COLO668 (cell line): Measurements from ENCODE around the gene SLC22A16.
"Not testable (repeated sequence)": the region's sequence is repeated elsewhere in the genome, so short reads cannot be mapped to it uniquely, and the experiment has no call there.

Experiments
- DNase-seq: peaks from one replicate; lab custom pipeline; 2025; ENCODE audit not compliant: unreplicated experiment; lab: John Stamatoyannopoulos, UW

Gene SLC22A16

DNA sequence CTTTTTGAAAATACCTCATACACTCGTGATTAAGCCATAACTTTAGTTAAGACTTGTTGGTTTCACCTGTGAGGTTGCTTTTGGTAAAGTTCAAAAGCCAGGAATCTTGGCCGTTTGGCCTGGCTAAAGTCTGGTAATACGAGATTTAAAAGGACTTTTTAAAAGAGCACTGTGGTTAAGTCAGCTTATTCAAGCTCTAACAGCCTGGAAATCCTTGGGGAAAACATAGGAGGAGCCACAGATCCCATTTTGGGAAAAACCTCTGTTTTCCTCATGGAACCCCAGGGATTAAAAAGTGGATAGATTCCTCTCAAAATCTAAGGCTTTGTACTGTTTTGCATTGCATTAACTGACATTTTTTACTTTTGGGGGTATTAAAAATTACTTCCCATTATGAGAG is 13.7 kb upstream of the SLC22A16 start:
- DNase-seq, result no peak

DNA sequence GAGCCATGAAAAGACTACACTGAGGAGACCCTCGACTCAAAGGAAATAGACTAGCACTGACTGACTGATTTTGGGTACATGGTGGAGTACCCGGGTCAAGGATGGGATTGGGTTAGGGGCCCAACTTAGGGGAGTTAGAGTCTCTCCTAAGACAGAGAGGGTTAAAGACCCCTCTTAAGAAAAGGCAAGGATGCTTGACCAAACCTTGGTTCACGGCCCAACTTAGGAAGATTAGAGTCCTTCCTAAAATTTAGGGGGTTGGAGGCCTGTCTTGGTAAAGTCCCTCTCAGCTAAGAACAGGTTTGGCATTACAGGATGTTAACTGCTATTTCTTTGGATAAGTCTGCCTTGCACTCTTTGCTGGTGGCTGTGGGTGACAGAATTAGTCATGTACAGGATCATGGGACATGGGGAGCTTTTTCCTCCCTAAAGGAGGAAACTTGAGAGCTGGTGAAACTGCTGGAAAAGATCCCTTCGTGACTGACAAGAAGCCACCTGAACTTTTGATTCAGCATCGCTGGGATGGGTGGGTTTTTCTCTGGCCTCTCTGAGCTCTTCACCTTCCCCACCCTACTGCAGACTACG is 12.3 kb upstream of the SLC22A16 start:
- no peak for DNase-seq

DNA sequence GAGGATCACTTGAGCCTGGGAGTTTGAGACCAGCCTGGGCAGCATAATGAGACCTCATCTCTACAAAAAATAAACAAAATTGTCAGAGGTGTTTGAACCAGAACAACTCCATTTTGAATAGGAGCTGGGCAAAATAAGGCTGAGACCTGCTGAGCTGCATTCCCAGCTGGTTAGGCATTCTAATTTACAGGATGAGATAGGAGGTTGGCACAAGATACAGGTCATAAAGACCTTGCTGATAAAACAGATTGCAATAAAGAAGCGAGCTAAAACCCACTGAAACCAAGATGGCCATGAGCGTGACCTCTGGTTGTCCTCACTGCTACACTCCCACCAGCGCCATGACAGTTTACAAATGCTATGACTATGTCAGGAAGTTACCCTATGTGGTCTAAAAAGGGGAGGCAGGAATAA is 11.6 kb upstream of the SLC22A16 start:
- not testable (repeated sequence) for DNase-seq

DNA sequence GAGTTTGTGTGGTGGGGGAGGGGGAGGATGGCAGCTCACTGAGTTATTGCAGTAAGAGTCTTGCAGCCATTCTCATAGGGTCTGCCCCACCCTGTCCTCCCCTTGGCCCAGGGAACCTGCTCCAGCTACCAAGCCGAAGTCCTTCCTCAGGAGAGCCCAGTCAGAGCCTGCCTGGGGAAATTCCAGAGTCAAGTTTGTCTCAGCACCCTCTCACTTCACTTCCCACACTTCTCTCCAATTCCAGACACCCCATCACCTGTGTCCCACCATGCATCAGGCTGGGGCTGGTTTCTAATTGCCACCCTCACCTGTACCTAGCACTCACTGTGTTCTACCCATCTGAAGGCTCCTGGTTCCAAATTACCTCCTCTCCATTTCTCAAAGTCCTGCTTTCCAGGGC is 10.3 kb upstream of the SLC22A16 start:
- no peak for DNase-seq

DNA sequence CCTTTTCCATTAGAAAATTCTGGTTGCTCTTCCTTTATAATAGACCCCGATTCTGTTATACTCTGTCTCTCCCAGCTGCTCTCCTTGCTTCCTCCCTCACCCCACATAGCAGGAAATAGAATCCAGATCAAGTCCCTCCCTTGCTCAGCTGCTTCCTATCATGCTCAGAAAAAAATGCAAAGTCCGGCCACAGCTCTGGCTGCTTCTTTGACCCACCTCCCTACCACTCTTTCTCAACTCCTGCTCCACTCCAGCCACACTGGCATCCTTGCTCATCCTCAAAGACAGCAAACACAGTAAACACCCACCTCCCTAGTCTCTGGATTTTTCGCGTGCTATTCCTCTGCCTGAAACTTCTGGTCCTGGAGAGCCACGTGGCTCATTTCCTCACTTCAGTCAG is 9.1 kb upstream of the SLC22A16 start:
- no peak for DNase-seq

DNA sequence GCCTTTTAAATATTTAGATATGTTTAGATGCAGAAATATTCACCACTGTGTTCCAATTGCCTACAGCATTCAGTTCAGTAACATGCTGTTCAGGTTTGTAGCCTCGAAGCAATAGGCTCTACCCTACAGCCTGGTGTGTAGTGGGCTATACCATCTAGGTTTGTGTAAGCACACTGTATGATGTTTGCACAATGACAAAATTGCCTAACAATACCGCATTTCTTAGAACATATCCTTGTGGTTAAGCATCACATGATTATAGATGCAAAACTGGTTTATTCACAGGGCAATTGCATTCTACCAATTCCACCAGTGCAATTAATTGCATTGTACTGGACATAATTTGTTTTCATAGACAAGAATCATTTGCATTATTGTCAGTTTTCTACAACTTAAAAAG is 7.9 kb upstream of the SLC22A16 start:
- DNase-seq, result no peak

DNA sequence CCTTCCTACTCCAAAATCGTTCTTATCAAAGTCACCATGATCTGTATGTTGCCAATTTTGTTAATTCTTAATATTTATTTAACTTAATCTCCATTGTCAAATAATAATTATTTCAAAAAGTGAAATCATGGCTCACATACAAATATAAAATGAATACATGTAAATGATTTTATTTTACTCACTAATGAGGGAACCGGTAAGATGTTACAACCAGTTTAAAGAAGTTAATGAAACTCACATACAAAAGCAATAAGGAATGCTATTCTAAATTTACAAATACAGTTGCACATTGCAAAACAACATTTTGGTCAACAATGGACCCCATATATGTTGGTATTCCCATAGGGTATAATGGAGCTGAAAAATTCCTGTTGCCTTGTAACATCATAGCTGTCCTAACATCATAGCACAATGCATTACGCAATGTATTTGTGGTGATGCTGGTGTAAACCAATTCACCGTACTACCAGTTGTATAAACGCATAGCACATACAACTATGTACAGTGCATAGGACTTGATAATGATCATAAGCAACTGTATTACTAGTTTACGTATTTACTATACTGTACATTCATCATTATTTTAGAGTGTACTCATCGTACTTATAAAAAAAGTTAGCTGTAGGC is 6.5 kb upstream of the SLC22A16 start:
- DNase-seq, result no peak

DNA sequence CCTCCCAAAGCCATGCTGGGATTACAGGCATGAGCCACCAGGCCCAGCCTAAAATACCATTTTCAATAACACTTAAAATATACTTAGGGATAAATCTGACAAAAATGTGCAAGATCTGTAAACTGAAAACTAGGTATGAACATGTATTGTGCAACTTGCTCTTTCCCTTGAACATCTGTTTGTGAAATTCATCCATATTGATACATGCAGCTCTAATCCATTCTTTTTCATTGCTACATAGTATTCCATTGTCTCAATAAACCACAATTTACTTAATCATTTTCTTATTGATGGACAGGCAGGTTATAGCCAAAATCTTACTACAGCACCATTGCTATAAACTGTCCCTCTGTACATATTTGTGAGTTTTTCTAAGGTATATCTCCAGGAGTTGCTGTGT is 4.7 kb upstream of the SLC22A16 start:
- no peak for DNase-seq

DNA sequence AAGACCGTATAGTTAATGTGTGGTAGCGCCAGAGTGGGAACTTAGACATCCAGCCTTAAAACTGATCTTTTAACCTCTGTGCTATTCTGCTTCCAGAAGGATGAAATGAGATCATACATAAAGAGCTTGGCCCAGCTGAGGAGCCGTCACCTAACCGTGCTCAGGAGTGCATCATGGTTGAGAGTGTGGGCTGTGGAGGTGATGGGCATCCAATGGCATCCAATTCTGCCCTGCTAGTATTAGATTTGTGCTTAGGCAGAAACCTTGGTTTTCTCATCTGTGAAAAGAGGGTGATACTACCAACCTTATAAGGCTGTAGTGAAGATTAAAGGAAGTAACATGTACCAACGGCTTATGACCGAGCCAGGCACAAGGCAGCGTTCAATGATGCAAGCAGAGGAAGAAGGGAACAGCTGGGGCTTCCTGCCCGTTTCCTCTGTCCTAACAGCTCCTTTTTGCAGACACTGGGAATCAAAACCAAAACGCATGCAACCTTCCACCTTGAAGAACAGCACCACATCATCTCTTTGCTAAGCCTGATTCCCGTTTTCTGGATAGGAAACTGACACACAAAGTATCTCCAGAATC is 1.3 kb downstream of the SLC22A16 start:
- DNase-seq, result no peak

DNA sequence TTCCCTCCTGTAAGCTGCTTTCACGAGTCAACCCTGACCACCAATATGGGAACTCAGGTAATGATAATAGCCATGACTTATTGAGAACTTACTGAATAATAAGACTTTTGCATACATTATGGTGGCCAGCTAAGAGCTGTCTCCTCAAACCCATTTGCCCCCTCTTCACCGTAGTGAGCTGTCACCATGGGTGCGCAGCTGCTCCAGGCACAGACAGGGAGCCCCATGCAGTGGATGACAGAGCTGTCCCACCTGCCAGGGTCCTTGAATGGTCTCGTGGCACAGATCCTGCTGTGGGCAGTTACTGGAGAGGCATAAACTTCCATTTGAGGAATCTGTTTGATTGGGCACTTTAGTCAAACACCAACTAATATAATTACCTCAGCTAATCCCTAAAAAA is 1.9 kb downstream of the SLC22A16 start:
- no peak for DNase-seq

DNA sequence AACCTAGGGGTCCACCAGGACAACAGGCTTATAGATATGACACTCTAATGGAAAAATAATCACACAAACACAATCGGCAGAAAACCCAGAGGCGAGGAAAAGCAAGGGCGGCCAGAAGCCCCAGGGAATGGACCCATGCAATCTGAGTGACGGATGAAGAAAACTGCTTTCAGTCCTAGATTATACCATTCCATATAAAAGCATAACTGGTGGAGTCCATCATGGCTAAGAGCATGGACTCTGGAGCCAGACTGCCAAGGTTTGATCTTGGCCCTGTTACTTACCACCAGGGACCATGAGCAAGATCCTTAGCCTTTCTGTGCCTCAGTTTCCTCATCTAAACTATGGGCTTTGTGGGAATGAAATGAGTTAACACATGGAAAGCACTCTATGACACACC is 3.7 kb downstream of the SLC22A16 start:
- no peak for DNase-seq

DNA sequence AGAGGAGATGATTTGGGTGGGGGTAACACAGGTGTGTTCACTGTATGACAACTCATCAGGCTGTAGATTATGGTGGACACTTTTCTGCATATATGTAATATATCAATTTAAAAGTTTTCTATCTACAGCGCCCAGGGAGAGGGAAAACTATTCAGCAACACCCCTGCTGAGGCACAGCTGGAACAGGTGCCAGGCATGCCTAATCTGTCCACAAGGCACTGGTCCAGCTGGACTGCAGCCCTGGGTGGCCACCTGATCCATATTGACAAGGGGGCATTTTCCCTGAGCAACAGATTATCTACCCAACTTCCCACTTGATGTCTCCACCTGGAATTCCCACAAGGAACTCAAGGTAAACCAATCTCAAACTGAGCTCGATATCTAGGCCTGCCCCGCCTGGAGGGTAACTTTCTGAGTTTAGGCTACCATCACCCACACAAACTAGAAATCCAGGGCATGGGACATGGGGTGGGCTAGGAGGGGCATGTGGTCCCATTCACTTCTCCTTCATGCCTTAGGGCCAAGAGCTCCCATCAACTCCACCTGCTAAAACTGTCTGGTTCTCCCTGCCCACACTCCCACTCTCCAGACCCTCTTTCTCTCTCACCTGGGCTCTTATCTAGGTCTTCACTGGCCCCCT is 4.6 kb downstream of the SLC22A16 start:
- no peak for DNase-seq

DNA sequence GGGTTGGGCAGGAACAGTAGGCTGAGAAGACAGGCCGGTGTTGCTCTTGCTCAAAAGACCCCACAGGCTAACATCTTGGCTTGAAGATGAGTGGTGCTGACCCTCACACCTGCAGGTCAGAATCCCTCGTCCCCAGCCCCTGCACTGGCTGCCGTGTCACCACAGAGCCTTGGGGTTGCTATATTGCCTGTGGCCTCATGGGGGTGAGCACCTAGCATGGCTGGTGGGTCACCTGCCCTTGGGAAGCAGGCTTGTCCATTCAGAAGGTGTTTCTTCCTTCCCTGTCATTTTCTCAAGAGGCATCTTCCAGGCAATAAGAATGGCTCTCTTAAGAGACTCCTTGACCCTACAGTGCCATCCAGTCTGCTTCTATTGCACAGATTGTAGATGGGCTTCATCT is 7.7 kb downstream of the SLC22A16 start:
- no peak for DNase-seq

DNA sequence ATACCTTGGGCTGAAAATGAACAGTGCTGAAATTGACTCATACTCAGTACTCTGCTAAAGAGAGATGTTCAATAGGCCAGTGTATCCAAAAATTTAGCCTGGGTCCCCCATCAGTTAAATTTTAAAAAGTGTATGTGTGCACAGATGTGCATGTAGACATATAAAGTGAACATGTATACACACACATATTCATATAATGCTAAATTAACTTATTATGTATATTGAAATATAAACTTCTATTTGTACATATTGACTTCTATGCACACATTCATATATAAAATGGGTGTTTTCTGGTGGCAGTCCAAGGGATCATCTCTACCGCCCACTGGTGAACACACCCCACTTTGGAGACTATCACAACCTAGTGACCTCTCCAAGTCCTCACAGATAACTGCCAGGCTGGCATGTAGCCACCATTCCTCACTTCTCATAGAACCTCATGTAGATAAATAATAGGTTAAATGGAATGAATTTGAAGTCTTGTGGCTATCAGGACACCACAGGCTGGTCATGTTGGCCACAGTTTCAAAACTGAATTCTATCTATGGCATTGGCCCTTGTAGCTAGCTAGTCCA is 8.8 kb downstream of the SLC22A16 start:
- DNase-seq, result no peak

DNA sequence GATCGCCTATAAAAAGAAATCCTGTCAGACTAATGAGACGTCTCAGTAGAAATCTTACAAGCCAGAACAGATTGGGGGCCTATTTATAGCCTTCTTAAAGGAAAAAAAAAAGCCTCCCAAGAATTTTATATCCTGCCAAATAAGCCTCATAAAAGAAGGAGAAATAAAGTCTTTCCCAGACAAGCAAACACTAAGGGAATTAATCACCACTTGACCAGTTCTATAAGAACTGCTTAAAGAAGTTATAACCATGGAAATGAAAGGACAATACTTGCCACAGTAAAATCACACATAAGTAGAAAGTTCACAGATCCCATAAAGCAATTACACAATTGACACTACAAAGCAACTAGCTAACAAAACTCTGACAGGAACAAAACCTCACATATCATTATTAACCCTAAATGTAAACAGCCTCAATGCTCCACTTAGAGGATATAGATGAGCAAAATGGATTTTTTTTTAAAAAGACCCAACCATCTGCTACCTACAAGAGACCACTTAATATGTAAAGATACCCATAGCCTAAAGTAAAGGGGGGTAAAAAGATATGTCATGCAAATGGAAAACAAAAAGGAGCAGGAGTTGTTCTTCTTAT is 13.4 kb downstream of the SLC22A16 start:
- DNase-seq, result no peak

DNA sequence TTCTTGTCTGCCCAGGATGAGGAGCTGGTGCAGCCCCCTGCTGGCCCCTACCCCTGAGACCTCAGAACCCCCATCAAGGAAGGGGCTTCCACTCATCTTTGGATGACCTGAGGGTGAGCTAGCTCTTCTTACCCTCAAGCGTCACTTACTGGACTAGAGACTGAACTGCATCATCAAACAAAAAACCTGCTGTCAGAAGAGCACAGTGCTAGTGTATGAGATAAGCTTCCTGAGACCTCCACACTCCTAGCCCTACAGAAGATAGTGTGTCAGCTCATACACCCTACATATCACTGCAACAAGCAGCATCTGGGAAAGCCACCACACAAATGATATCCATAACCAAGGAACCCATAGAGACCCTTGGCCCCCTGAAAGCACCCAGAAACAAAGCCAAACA is 15.0 kb downstream of the SLC22A16 start:
- no peak for DNase-seq

DNA sequence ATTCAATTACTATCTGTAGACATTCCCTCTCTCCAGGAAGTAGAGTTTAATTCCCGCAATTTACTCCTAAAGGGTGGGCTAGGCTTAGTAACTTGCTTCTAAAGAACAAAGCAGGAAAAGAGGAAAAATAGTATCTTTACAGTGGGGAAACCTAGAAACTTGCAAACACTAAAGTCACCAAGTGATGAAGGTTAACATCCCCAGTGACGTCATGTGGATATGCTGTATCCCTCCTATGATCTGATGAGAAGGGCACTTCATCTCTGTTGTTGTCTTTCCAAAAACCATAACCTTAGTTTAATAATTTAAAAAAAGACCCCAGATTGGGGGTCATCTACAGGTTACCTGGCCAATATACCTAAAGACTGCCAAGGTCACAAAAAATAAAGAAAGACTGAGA is 17.3 kb downstream of the SLC22A16 start:
- DNase-seq, result no peak

DNA sequence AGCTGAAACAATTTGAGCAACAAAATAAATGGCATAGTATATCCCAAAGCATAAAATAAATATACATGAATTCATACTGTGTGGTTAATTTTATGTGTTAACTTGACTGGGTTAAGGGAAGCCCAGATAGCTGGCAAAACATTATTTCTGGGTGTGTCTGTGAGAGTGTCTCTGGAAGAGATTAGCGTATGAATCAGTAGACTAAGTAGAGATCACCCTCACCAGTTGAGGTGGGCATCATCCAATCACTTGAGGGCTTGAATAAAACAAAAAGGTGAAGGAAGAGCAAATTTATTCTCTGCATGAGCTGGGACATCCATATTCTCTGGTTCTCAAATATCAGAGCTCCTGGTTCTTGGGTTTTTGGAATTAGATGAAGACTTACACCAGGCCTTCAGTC is 17.9 kb downstream of the SLC22A16 start:
- DNase-seq, result no peak

DNA sequence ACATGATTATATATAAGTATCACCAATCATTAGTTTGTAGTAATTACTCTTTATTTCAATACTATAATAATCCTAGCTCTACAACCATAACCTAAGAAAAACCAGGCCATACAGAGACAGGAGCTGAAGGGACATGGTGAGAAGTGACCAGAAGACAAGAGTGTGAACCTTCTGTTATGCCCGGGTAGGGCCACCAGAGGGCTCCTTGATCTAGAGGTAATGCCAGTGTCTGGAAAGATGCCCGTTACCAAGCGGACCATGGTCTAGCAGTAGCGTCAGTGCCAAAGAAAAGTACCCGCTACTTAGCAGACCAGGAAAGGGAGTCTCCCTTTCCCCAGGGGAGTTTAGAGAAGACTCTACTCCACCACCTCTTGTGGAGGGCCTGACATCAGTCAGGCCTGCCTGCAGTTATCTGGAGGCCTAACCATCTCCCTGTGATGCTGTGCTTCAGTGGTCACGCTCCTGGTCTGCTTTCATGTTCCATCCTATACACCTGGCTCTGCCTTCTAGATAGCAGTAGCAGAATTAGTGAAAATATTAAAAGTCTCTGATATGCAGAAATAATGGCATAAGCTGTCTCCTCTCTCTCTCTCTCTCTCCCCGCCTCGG is 18.7 kb downstream of the SLC22A16 start:
- peak; percentile 11 for DNase-seq

DNA sequence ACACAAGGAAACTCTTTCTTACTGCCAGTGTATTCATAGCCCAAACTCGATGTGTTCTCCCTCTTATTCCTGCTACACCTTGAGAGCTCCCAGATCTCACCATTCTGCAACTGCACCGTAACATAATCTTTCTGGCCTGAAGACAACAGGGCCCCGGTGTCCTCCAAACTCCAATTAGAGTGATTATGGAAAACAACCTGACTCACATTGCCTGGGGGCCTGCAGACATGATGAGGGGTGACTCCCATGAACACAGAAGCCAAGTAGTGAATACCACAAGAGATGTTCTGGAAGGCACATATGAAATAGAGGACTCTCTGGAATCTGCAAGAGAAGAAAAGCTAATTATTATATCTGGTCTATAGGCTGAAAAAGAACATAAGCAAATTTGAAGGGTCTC is 19.7 kb downstream of the SLC22A16 start:
- no peak for DNase-seq

DNA sequence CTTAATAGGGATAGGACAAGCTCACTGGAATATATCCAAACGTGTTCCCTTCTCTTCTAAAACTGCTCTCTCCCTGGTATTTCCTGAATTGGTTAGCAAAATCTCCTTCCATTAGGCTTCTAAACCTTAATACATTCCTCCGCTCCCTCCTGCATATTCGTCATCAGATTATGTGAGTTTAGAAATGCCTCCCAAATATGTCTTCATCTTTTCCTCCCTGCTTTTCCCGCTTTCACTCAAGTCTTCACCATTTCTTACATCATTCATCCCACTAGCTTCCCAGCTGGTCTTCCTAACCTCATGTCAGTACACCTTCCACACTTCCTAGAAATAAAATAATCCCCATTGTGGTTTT is 26.9 kb downstream of the SLC22A16 start:
- DNase-seq, result no peak
